GM06990 (cell line): Measurements from ENCODE around the gene NEURL1B.

Experiments used
- DNase-seq: peaks from one replicate; pipeline ENCODE4 v3.0.0-alpha.2; 2011; ENCODE audit not compliant: insufficient read length; ENCODE audit errors: extremely low read depth
- H3K27me3 ChIP-seq: replicated peaks from 2 replicates; pipeline ENCODE4 v1.6.0; 2011; ENCODE audit warnings: low read length; ENCODE audit not compliant: control insufficient read depth, insufficient read depth
- H3K36me3 ChIP-seq: 2 replicates; pipeline ENCODE4 v1.5.1; 2011; ENCODE audit warnings: low read length; ENCODE audit not compliant: control insufficient read depth, insufficient read depth
- H3K4me3 ChIP-seq: replicated peaks from 2 replicates; pipeline ENCODE4 v1.5.1; 2011; ENCODE audit warnings: low read depth, mild to moderate bottlenecking, control low read depth, low read length
- TF ChIP-seq, protein P1 (sequence below): IDR thresholded peaks from 2 replicates; pipeline ENCODE4 v1.5.1; 2011; ENCODE audit warnings: low read length, control low read depth, mild to moderate bottlenecking, inconsistent platforms; ENCODE audit not compliant: insufficient read depth, poor library complexity, severe bottlenecking

The NEURL1B gene

GRCh38 chr5:172730222-172730621 lies 89.2 kb downstream of the NEURL1B start:
- no peak for DNase-seq
- TF ChIP-seq, protein P1, sequence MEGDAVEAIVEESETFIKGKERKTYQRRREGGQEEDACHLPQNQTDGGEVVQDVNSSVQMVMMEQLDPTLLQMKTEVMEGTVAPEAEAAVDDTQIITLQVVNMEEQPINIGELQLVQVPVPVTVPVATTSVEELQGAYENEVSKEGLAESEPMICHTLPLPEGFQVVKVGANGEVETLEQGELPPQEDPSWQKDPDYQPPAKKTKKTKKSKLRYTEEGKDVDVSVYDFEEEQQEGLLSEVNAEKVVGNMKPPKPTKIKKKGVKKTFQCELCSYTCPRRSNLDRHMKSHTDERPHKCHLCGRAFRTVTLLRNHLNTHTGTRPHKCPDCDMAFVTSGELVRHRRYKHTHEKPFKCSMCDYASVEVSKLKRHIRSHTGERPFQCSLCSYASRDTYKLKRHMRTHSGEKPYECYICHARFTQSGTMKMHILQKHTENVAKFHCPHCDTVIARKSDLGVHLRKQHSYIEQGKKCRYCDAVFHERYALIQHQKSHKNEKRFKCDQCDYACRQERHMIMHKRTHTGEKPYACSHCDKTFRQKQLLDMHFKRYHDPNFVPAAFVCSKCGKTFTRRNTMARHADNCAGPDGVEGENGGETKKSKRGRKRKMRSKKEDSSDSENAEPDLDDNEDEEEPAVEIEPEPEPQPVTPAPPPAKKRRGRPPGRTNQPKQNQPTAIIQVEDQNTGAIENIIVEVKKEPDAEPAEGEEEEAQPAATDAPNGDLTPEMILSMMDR: no peak
- no peaks in the 10 kb centered on the region for H3K36me3 ChIP-seq
- H3K4me3 ChIP-seq: no peak overlapping the region
- H3K27me3 ChIP-seq: no peaks in the 10 kb centered on the region

GRCh38 chr5:172730981-172731679 lies 90.1 kb downstream of the NEURL1B start:
- no peaks in the 10 kb centered on the region for H3K36me3 ChIP-seq
- H3K4me3 ChIP-seq: no peak overlapping the region
- H3K27me3 ChIP-seq: no peaks in the 10 kb centered on the region
- TF ChIP-seq, protein P1: no peak
- no peak for DNase-seq

DNA sequence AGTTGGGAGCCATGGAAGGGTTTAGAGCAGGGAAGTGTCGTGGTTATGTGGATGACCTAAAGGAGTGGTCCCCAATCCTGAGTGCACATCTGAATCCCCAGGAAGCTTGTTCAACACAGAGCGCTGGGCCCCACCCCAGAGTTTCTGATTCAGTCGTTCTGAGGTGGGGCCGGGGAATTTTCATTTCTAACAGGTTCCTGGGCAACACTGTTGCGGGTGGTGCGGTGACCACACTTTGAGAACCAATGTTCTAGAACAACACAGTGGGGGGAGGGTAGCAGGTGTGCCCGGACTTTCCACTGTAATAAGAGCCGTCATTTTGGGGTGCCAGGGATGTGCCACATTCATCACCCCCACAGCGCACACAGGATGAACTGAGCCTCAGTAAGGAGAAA lies 90.6 kb downstream of the NEURL1B start:
- Histone ChIP-seq H3K27me3 (no peaks in the 10 kb centered on the region), H3K4me3 (no peak overlapping the region), H3K36me3 (no peaks in the 10 kb centered on the region)
- DNase-seq: no peak
- TF ChIP-seq, protein P1: no peak

DNA sequence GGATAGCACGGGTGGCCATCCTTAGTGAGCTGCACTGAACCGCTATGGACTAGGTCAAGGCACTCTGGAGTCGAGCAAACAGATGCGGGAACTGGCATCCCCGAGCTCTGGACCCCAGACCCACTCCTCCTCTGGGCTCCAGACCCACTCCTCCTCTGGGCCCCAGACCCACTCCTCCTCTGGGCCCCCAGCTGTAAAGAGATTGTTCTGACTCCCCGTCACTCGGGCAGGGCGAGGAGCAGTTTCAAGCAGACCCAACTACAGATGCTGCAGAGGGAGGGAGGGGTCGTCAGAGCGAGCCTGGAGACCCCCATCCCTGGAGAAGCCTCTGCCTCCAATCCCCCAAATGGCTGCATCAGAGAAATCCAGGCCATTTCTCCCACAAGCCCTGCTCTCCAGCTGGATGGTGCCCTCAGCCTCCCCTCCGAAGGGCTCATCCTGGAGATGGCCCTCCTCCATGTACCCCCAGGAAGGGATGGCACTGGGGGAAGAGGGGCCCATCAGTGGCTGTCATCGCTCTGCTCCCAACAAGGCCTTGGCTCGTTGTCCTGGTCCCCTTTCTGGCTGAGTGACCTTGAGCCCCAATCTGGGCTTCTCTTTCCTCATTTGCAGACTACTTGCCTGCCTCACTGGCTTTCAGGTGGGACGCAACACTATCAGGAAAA lies 91.3 kb downstream of the NEURL1B start:
- Histone ChIP-seq H3K36me3 (no peaks in the 10 kb centered on the region), H3K4me3 (no peak overlapping the region), H3K27me3 (no peaks in the 10 kb centered on the region)
- TF ChIP-seq, protein P1: no peak
- DNase-seq: no peak

DNA sequence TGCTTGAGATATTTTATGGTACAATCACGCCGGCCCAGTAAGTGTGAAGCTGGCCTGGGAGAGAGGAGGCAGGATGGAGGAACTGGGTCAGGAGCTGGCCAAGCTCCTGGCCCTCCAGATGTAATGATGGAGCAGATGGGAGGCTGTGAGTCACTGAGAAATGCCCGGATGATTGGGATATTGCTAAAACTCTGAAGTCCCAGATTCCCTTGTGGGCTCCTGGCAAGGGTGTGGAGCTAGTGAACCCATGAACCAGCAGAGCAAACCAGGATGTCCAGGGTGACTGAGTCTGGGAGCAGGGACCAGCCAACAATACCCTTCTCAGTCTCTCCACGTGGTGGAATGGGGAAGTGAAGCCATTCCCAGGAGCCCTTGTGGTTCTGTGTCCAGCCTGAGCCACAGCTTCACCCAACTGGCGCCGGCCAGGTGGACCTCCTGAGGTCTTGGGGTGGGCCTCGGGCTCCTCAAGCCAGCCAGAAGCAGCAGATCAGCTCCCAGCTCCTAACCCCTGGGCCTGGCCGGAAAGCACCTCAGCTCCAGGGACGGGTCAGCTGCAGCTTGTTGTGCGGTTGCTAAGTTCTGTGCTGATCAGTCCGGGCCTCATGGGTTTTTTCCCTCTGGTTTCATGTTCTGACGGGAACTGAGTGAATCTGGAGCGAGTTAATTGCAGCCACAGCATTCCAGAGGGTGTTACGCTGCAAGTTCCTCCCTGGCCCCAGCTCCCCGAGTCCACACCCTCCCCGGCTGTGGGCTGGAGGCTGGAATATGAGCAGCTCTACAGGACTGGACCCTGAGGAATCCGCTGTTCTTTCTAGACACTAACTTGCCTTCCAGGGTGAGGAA lies 92.3 kb downstream of the NEURL1B start:
- Histone ChIP-seq H3K27me3 (no peaks in the 10 kb centered on the region), H3K36me3 (no peaks in the 10 kb centered on the region), H3K4me3 (no peak overlapping the region)
- TF ChIP-seq, protein P1: no peak
- no peak for DNase-seq
